CD14-positive monocyte (primary cell): ENCODE data around the gene TGFBR3. TPM values are rescaled to one million over a fixed set of nuclear protein-coding genes. Genes with fewer than 3 reads are reported as not detected.

ENCODE experiments used
- DNase-seq, 3 donors: peaks; one replicate each; pipeline ENCODE4 v3.0.0-alpha.2; 2011 to 2022
- H2AFZ ChIP-seq: 2 replicates; pipeline ENCODE4 v1.6.0; 2012; ENCODE audit warnings: mild to moderate bottlenecking, low read depth, low read length, inconsistent platforms; ENCODE audit not compliant: insufficient read depth, poor library complexity, severe bottlenecking
- H3K27ac ChIP-seq, 2 donors: 1 replicate in 1 of 2; 2 replicates in 1 of 2; pipeline ENCODE4 v1.5.1; 2012 to 2013; ENCODE audit warnings: low read length in 2 of 2, control low read depth in 1 of 2, inconsistent platforms in 1 of 2, low read depth in 1 of 2, mild to moderate bottlenecking in 1 of 2
- H3K27me3 ChIP-seq, 2 donors: one replicate each; pipeline versions ENCODE4 v1.6.0 to v1.6.1; 2011 to 2013; ENCODE audit warnings: low read length in 2 of 2; ENCODE audit not compliant: control insufficient read depth in 2 of 2, insufficient read depth in 2 of 2
- H3K36me3 ChIP-seq, 2 donors: replicated peaks in 1 of 2; 1 replicate in 1 of 2; 2 replicates in 1 of 2; pipeline versions ENCODE4 v1.5.1 to v1.6.1; 2012 to 2013; ENCODE audit warnings: low read length in 2 of 2, control low read depth in 1 of 2, inconsistent platforms in 1 of 2, mild to moderate bottlenecking in 1 of 2; ENCODE audit not compliant: insufficient read depth in 2 of 2, control insufficient read depth in 1 of 2
- H3K4me1 ChIP-seq, 2 donors: 1 replicate in 1 of 2; 2 replicates in 1 of 2; pipeline versions ENCODE4 v1.5.1 to v1.6.1; 2012 to 2013; ENCODE audit warnings: low read length in 2 of 2, control low read depth in 1 of 2, inconsistent platforms in 1 of 2, mild to moderate bottlenecking in 1 of 2, moderate library complexity in 1 of 2; ENCODE audit not compliant: insufficient read depth in 2 of 2, control insufficient read depth in 1 of 2
- H3K4me2 ChIP-seq: replicated peaks from 2 replicates; pipeline ENCODE3; 2012; ENCODE audit warnings: low read length, moderate library complexity, mild to moderate bottlenecking; ENCODE audit not compliant: poor library complexity, severe bottlenecking; ENCODE audit errors: extremely low read depth
- H3K4me3 ChIP-seq, 3 experiments: fragments of 200-600 bp in 1 of 3; sonication (generic) in 1 of 3; replicated peaks in 1 of 3; 1 replicate in 2 of 3; 2 replicates in 1 of 3; pipeline ENCODE4 v1.5.1; 2011 to 2013; ENCODE audit warnings: low read length in 3 of 3, mild to moderate bottlenecking in 3 of 3, control low read depth in 2 of 3, low read depth in 2 of 3, inconsistent platforms in 1 of 3, moderate library complexity in 1 of 3
- H3K79me2 ChIP-seq: 2 replicates; pipeline ENCODE4 v1.6.0; 2012; ENCODE audit warnings: mild to moderate bottlenecking, control low read depth, inconsistent platforms, low read length, moderate library complexity; ENCODE audit not compliant: insufficient read depth
- H3K9ac ChIP-seq: 2 replicates; pipeline ENCODE4 v1.6.0; 2017; ENCODE audit warnings: low read length, mild to moderate bottlenecking; ENCODE audit not compliant: insufficient read depth, poor library complexity, severe bottlenecking
- H3K9me3 ChIP-seq, 2 donors: replicated peaks in 1 of 2; 1 replicate in 1 of 2; 2 replicates in 1 of 2; pipeline versions ENCODE4 v1.5.1 to v1.6.1; 2012 to 2013; ENCODE audit warnings: low read length in 2 of 2, control low read depth in 1 of 2; ENCODE audit not compliant: control insufficient read depth in 1 of 2, insufficient read depth in 1 of 2
- H4K20me1 ChIP-seq: 2 replicates; pipeline ENCODE4 v1.6.0; 2012; ENCODE audit warnings: mild to moderate bottlenecking, low read length, control low read depth, moderate library complexity; ENCODE audit not compliant: insufficient read depth
- H3K27ac Mint-ChIP-seq, 7 donors: one replicate each; pipeline ENCODE4 v1.8.0; 2020; ENCODE audit warnings: mild to moderate bottlenecking in 7 of 7, mixed read lengths in 7 of 7, moderate library complexity in 6 of 7, inconsistent platforms in 2 of 7
- H3K27me3 Mint-ChIP-seq, 3 donors: one replicate each; pipeline ENCODE4 v1.8.0; 2021 to 2022; ENCODE audit warnings: low read depth in 3 of 3, mild to moderate bottlenecking in 3 of 3, mixed read lengths in 3 of 3, moderate library complexity in 3 of 3, inconsistent platforms in 1 of 3
- H3K36me3 Mint-ChIP-seq, 2 donors: one replicate each; pipeline ENCODE4 v1.8.0; 2020; ENCODE audit warnings: mixed read lengths in 2 of 2, inconsistent platforms in 1 of 2, mild to moderate bottlenecking in 1 of 2
- H3K4me1 Mint-ChIP-seq: one replicate; pipeline ENCODE4 v1.8.0; 2020; ENCODE audit warnings: mild to moderate bottlenecking, mixed read lengths
- H3K4me3 Mint-ChIP-seq, 2 donors: one replicate each; pipeline ENCODE4 v1.8.0; 2020; ENCODE audit warnings: mild to moderate bottlenecking in 2 of 2, mixed read lengths in 2 of 2, moderate library complexity in 1 of 2
- H3K9me3 Mint-ChIP-seq, 7 donors: one replicate each; pipeline ENCODE4 v1.8.0; 2020 to 2022; ENCODE audit warnings: mixed read lengths in 7 of 7, mild to moderate bottlenecking in 6 of 7, moderate library complexity in 6 of 7, inconsistent platforms in 2 of 7
- CTCF ChIP-seq: fragments of 200-600 bp; IDR thresholded peaks from one replicate; pipeline ENCODE4 v1.8.0; 2022; ENCODE audit warnings: antibody characterized with exemption, mild to moderate bottlenecking
- WGBS: methylation state at CpG from one replicate; pipeline ENCODE4 v1.1.5; 2013; ENCODE audit warnings: missing lambda C conversion rate; ENCODE audit not compliant: insufficient coverage; 5-methylcytosine and 5-hydroxymethylcytosine counted together
- intact Hi-C, 2 donors: fragments of 100-400 bp; cut with micrococcal nuclease; formaldehyde crosslinking; loops; one replicate each; pipeline versions ENCODE4 v1.15.0 to v1.15.1; 2023
- polyA plus RNA-seq, 3 donors: library from polyadenylated mRNA; depleted of rRNA in 1 of 3; unstranded in 2 of 3; stranded (reverse) in 1 of 3; fragments of 300-500 nt in 2 of 3; fragments of >200 nt in 1 of 3; fragmentation: Illumina TruSeq in 2 of 3; gene quantifications; 1 replicate in 2 of 3; 2 replicates in 1 of 3; pipeline ENCODE4 v1.2.3, GENCODE V29; 2012 to 2021

The TGFBR3 gene
- polyA plus RNA-seq, 3 donors, result 0.09 to 0.28 (median 0.20) TPM

- no peaks in the 10 kb centered on the region for H3K36me3 ChIP-seq
- Mint-ChIP-seq H3K36me3 (no peaks in the 10 kb centered on the region), H3K4me3 (no peak overlapping the region), H3K9me3 (no peaks in the 10 kb centered on the region), H3K27me3 (peaks cover 5 to 8% (median 7%) of the 10 kb centered on the region in 3 donors), H3K27ac (no peak overlapping the region), H3K4me1 (no peaks in the 10 kb centered on the region)
- H2AFZ ChIP-seq, result no peak overlapping the region
- no peaks in the 10 kb centered on the region for H3K9me3 ChIP-seq
- no CpG with 5 or more reads among the region's 3 CpGs for WGBS
- H3K4me3 ChIP-seq, result no peak overlapping the region
- no peaks in the 10 kb centered on the region for H4K20me1 ChIP-seq
- intact Hi-C loops, result no loop called here
- H3K27me3 ChIP-seq, result no peaks in the 10 kb centered on the region
- no peak overlapping the region for H3K27ac ChIP-seq
- H3K9ac ChIP-seq, result no peak overlapping the region
- no peaks in the 10 kb centered on the region for H3K79me2 ChIP-seq
- no peaks in the 10 kb centered on the region for H3K4me1 ChIP-seq
- no peak overlapping the region for H3K4me2 ChIP-seq
- TF ChIP-seq CTCF, result no peak
- no peak for DNase-seq
These were observed 27.1 kb upstream of the TGFBR3 start for GRCh38 chr1:91913018-91913417.

DNA sequence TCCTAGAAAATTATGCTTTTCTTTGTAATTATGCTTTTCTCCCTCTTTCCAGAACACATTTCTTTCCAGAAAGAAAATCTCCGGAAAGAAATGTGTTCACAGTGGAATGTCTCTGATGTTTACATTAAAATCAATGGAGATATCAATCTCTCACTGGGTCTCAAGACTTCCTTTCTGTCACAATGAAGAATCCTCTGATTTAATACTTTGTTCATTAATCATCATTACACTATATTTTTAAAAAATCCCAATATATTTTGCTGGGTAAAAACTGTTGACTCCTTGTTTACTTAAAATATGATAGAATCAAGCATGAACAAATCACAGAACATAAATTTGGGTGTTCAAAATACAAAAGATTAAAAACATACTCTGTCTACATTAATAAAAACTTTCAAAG lies 26.3 kb upstream of the TGFBR3 start:
- Histone ChIP-seq H3K9me3 (no peaks in the 10 kb centered on the region), H2AFZ (no peak overlapping the region), H3K4me2 (no peak overlapping the region), H3K9ac (no peak overlapping the region), H3K27me3 (no peaks in the 10 kb centered on the region), H3K36me3 (no peaks in the 10 kb centered on the region), H4K20me1 (no peaks in the 10 kb centered on the region), H3K27ac (no peak overlapping the region), H3K4me3 (no peak overlapping the region), H3K79me2 (no peaks in the 10 kb centered on the region), H3K4me1 (no peaks in the 10 kb centered on the region)
- H3K4me3 Mint-ChIP-seq, result no peak overlapping the region
- intact Hi-C loops, result no loop called here
- DNase-seq, result no peak
- H3K27me3 Mint-ChIP-seq, result peaks cover 5 to 8% (median 7%) of the 10 kb centered on the region in 3 donors
- no peak overlapping the region for H3K27ac Mint-ChIP-seq
- H3K36me3 Mint-ChIP-seq, result no peaks in the 10 kb centered on the region
- no peaks in the 10 kb centered on the region for H3K9me3 Mint-ChIP-seq
- WGBS, result no CpG with 5 or more reads among the region's 1 CpG
- H3K4me1 Mint-ChIP-seq, result no peaks in the 10 kb centered on the region
- no peak for TF ChIP-seq CTCF
